Endothelial cell of umbilical vein (primary cell): Measurements from ENCODE around the gene ZNF362. TPM values are rescaled to one million over a fixed set of nuclear protein-coding genes. Genes with fewer than 3 reads are reported as not detected.

Experiments
- BruUV-seq: library from RNA; stranded (reverse); fragments of 400-500 nt; replicated peaks from 2 replicates; lab custom pipeline; 2021; lab: Mats Ljungman, UMichigan
- CTCF ChIA-PET: fragments of 300-600, 350-600 bp; sonication (Branson Sonifier 250); formaldehyde crosslinking; loops from one replicate; lab custom pipeline; 2021; ENCODE audit warnings: antibody characterized with exemption, inconsistent platforms; lab: Charles Lee
- POLR2A ChIA-PET: fragments of 300-600, 350-600 bp; sonication (Branson Sonifier 250); formaldehyde crosslinking; loops from one replicate; lab custom pipeline; 2021; ENCODE audit warnings: antibody characterized with exemption, inconsistent platforms; lab: Charles Lee
- DNase-seq: peaks from one replicate; pipeline ENCODE4 v3.0.0-alpha.2; 2011; ENCODE audit warnings: low read depth, low spot score
- FAIRE-seq: peaks from 2 replicates; lab custom pipeline; 2011; peaks lifted over from hg19 to GRCh38; lab: Jason Lieb, UNC
- H2AFZ ChIP-seq: 2 replicates; pipeline ENCODE4 v1.6.0; 2012; ENCODE audit warnings: low read depth, low read length, control low read depth, inconsistent platforms
- H3K27ac ChIP-seq: 2 replicates; pipeline ENCODE4 v1.5.1; 2011; ENCODE audit warnings: low read depth, mild to moderate bottlenecking, control low read depth, low read length, moderate library complexity; ENCODE audit not compliant: insufficient read depth
- H3K27me3 ChIP-seq, 2 experiments: 2 replicates each; pipeline versions ENCODE4 v1.6.0 to v1.6.1; 2011; ENCODE audit warnings: low read length in 2 of 2, mixed read lengths in 1 of 2; ENCODE audit not compliant: control insufficient read depth in 2 of 2, insufficient read depth in 2 of 2
- H3K36me3 ChIP-seq, 2 experiments: 2 replicates in 1 of 2; 3 replicates in 1 of 2; pipeline ENCODE4 v1.5.1; 2011; ENCODE audit warnings: low read length in 2 of 2, mild to moderate bottlenecking in 1 of 2, moderate library complexity in 1 of 2; ENCODE audit not compliant: control insufficient read depth in 2 of 2, insufficient read depth in 2 of 2; ENCODE audit errors: extremely low read depth in 1 of 2
- H3K4me1 ChIP-seq: 3 replicates; pipeline ENCODE4 v1.5.1; 2011; ENCODE audit warnings: mild to moderate bottlenecking, low read length; ENCODE audit not compliant: control insufficient read depth, insufficient read depth; ENCODE audit errors: extremely low read depth
- H3K4me2 ChIP-seq: 2 replicates; pipeline ENCODE4 v1.6.1; 2011; ENCODE audit warnings: low read length, control low read depth, mixed read lengths; ENCODE audit not compliant: insufficient read depth
- H3K4me3 ChIP-seq, 3 experiments: fragments of 200-600 bp in 1 of 3; sonication (generic), shearing (Covaris generic) in 1 of 3; replicated peaks in 1 of 3; 2 replicates each; pipeline ENCODE4 v1.5.1; 2011 to 2016; ENCODE audit warnings: control low read depth in 3 of 3, low read length in 3 of 3, mild to moderate bottlenecking in 2 of 3, inconsistent platforms in 1 of 3, low read depth in 1 of 3, moderate library complexity in 1 of 3; ENCODE audit not compliant: insufficient read depth in 1 of 3
- H3K79me2 ChIP-seq: 2 replicates; pipeline ENCODE4 v1.6.0; 2012; ENCODE audit warnings: low read length, inconsistent platforms; ENCODE audit not compliant: control insufficient read depth, insufficient read depth
- H3K9ac ChIP-seq: replicated peaks from 2 replicates; pipeline ENCODE3; 2011; ENCODE audit warnings: low read length, control low read depth; ENCODE audit not compliant: insufficient read depth; ENCODE audit errors: extremely low read depth
- H3K9me1 ChIP-seq: replicated peaks from 3 replicates; pipeline ENCODE4 v1.6.0; 2011; ENCODE audit warnings: mild to moderate bottlenecking, low read length; ENCODE audit not compliant: control insufficient read depth, insufficient read depth; ENCODE audit errors: extremely low read depth
- H3K9me3 ChIP-seq: replicated peaks from 2 replicates; pipeline ENCODE4 v1.5.1; 2012; ENCODE audit warnings: low read length, inconsistent platforms; ENCODE audit not compliant: control insufficient read depth, insufficient read depth
- H4K20me1 ChIP-seq: replicated peaks from 2 replicates; pipeline ENCODE3; 2011; ENCODE audit warnings: mild to moderate bottlenecking, low read length; ENCODE audit not compliant: control insufficient read depth, insufficient read depth; ENCODE audit errors: extremely low read depth
- CTCF ChIP-seq, 2 donors: IDR thresholded peaks; 1 replicate in 1 of 2; 2 replicates in 1 of 2; pipeline ENCODE4 v1.5.1; 2011; ENCODE audit warnings: low read length in 2 of 2, mild to moderate bottlenecking in 2 of 2, moderate library complexity in 2 of 2, control low read depth in 1 of 2, inconsistent platforms in 1 of 2, low read depth in 1 of 2; ENCODE audit not compliant: insufficient read depth in 1 of 2; ENCODE audit errors: extremely low read depth in 1 of 2
- EZH2 ChIP-seq: IDR thresholded peaks from 2 replicates; pipeline ENCODE4 v1.6.1; 2012; ENCODE audit warnings: borderline replicate concordance, low read depth, mild to moderate bottlenecking, moderate library complexity, low read length, inconsistent platforms; ENCODE audit not compliant: severe bottlenecking
- FOS ChIP-seq: IDR thresholded peaks from 2 replicates; pipeline ENCODE4 v1.6.1; 2011; ENCODE audit warnings: mild to moderate bottlenecking, low read length, moderate library complexity, borderline replicate concordance; ENCODE audit not compliant: insufficient read depth
- GATA2 ChIP-seq: IDR thresholded peaks from 2 replicates; pipeline ENCODE4 v1.7.0; 2011; ENCODE audit warnings: low read depth, mild to moderate bottlenecking, moderate library complexity, mixed read lengths, low read length; ENCODE audit not compliant: insufficient read length, insufficient read depth
- JUN ChIP-seq: IDR thresholded peaks from 2 replicates; pipeline ENCODE4 v1.6.1; 2011; ENCODE audit warnings: borderline replicate concordance, low read depth; ENCODE audit not compliant: insufficient read length, insufficient read depth
- MAX ChIP-seq: IDR thresholded peaks from 2 replicates; pipeline ENCODE4 v1.6.1; 2011; ENCODE audit not compliant: insufficient read depth, insufficient read length
- MYC ChIP-seq: IDR thresholded peaks from one replicate; pipeline ENCODE4 v1.6.1; 2011; ENCODE audit warnings: mild to moderate bottlenecking, low read depth, low read length
- POLR2A ChIP-seq: IDR thresholded peaks from 2 replicates; pipeline ENCODE4 v1.6.1; 2012; ENCODE audit warnings: low read depth, mild to moderate bottlenecking, control low read depth, low read length
- POLR2AphosphoS5 ChIP-seq: IDR thresholded peaks from 2 replicates; pipeline ENCODE4 v1.6.1; 2012; ENCODE audit warnings: low read depth, mild to moderate bottlenecking, control low read depth, low read length, moderate library complexity; ENCODE audit not compliant: insufficient read depth
- dilution Hi-C: fragments of 300-500 bp; cut with MboI; formaldehyde crosslinking; loops from one replicate; pipeline ENCODE4 v1.15.0; 2019; ENCODE audit warnings: low sequenced_read_pairs; ENCODE audit not compliant: extremely low pct_ligation_motif_present
- intact Hi-C: fragments of 100-400 bp; cut with micrococcal nuclease; formaldehyde crosslinking; loops from one replicate; pipeline ENCODE4 v1.10.0; 2022
- polyA plus RNA-seq, 4 experiments: library from polyadenylated mRNA; depleted of rRNA in 3 of 4; stranded (reverse) in 3 of 4; unstranded in 1 of 4; fragments of >200 nt; gene quantifications; 2 replicates each; pipeline versions ENCODE4 v1.2.1 to v1.2.3, GENCODE V29; 2011 to 2012; ENCODE audit warnings: missing spikeins in 1 of 4
- total RNA-seq: library from RNA; stranded (reverse); gene quantifications from 2 replicates; pipeline ENCODE4 v1.2.3, GENCODE V29; 2021

Gene ZNF362
- total and polyA plus RNA-seq, 2 donors (not counting 3 experiments of a cell fraction or from before 2014, with no cell fraction given) = 28.4 to 35.3 TPM

- Histone ChIP-seq H3K27ac (no peak overlapping the region), H3K4me3 (no peak overlapping the region), H3K9me1 (no peaks in the 10 kb centered on the region), H3K9ac (no peak overlapping the region), H3K79me2 (peaks cover 96% of the 10 kb centered on the region), H2AFZ (no peak overlapping the region), H3K36me3 (peaks cover 4 to 7% of the 10 kb centered on the region in 2 experiments), H3K27me3 (no peaks in the 10 kb centered on the region), H3K9me3 (no peaks in the 10 kb centered on the region), H4K20me1 (peaks cover 6% of the 10 kb centered on the region), H3K4me1 (peaks cover 64% of the 10 kb centered on the region), H3K4me2 (no peak overlapping the region)
- dilution Hi-C loops = no loop called here
- TF ChIP-seq POLR2A (no peak), EZH2 (no peak), CTCF (IDR thresholded peaks at IDR 0.05; ENCODE audit: extremely low read depth in 1 of 2, insufficient read depth in 1 of 2, low read depth in 1 of 2, low read length in 2 of 2) (no peak), GATA2 (no peak), FOS (no peak), POLR2AphosphoS5 (no peak), MAX (no peak), JUN (no peak), MYC (no peak)
- DNase-seq (no peak), FAIRE-seq (no peak)
- intact Hi-C loops = no loop called here
- ChIA-PET POLR2A (interaction anchor here (1.5 to 2.0 kb wide), 2 partner anchors 9 to 12 kb away, joined by 5 to 7 read pairs; no protein-coding TSS in a partner anchor), CTCF (interaction anchor here (0.9 to 2.7 kb wide), 7 partner anchors 9 to 43 kb away, joined by 3 to 15 read pairs (median 3); no protein-coding TSS in a partner anchor)
- BruUV-seq = no TSS peak
Measured at GRCh38 chr1:33338048-33338439, 81.8 kb downstream of the ZNF362 start.
